Stomach smooth muscle (tissue), 2 donors: ENCODE data around the gene MBTPS1.

Experiments used
- H3K27ac ChIP-seq: one replicate; pipeline ENCODE4 v1.7.0; 2013; ENCODE audit warnings: mild to moderate bottlenecking, low read length, inconsistent platforms
- H3K27me3 ChIP-seq, 2 donors: one replicate each; pipeline ENCODE4 v1.7.0; 2013; ENCODE audit warnings: low read length in 2 of 2; ENCODE audit not compliant: insufficient read depth in 2 of 2, control insufficient read depth in 1 of 2
- H3K36me3 ChIP-seq, 2 donors: one replicate each; pipeline ENCODE4 v1.7.0; 2013; ENCODE audit warnings: low read length in 2 of 2; ENCODE audit not compliant: control insufficient read depth in 2 of 2, insufficient read depth in 2 of 2
- H3K4me1 ChIP-seq: one replicate; pipeline ENCODE4 v1.7.0; 2013; ENCODE audit warnings: low read length; ENCODE audit not compliant: control insufficient read depth, insufficient read depth
- H3K4me3 ChIP-seq, 2 donors: one replicate each; pipeline ENCODE4 v1.7.0; 2013; ENCODE audit warnings: low read length in 2 of 2
- H3K9ac ChIP-seq, 2 donors: one replicate each; pipeline ENCODE4 v1.7.0; 2013; ENCODE audit warnings: low read length in 2 of 2, mild to moderate bottlenecking in 1 of 2
- H3K9me3 ChIP-seq, 2 donors: one replicate each; pipeline ENCODE4 v1.7.0; 2013; ENCODE audit warnings: low read length in 2 of 2; ENCODE audit not compliant: control insufficient read depth in 2 of 2
- donor health status: healthy.
- donor health status: Pancreatic carcinoma.

The MBTPS1 gene

GRCh38 chr16:84144859-84145639, 28.3 kb upstream of the MBTPS1 start, which contains the start of the genes DNAAF1 and HSDL1:
Gene DNAAF1, plus strand, starts transcription at chr16:84145308. Its CDS starts 133 bp downstream, at chr16:84145441.
Gene HSDL1, minus strand, starts transcription at chr16:84145177. Its CDS starts 13,856 bp downstream, at chr16:84131321.
- Histone ChIP-seq H3K36me3 (no peaks in the 10 kb centered on the region), H3K4me3 (peak within 1 kb of the TSS; percentile 66 to 89), H3K9me3 (no peaks in the 10 kb centered on the region), H3K27ac (peak within 1 kb of the TSS; percentile 24), H3K9ac (peak within 1 kb of the TSS; percentile 52 to 71), H3K27me3 (no peaks in the 10 kb centered on the region), H3K4me1 (peaks cover 8% of the 10 kb centered on the region)

- H3K4me3 ChIP-seq, result peak overlapping the region; percentile 66 to 89
- H3K9me3 ChIP-seq, result no peaks in the 10 kb centered on the region
- H3K9ac ChIP-seq, result peak overlapping the region; percentile 52 to 71
- H3K27me3 ChIP-seq, result no peaks in the 10 kb centered on the region
- peaks cover 8% of the 10 kb centered on the region for H3K4me1 ChIP-seq
- H3K27ac ChIP-seq, result no peak overlapping the region
- no peaks in the 10 kb centered on the region for H3K36me3 ChIP-seq
Measured at GRCh38 chr16:84144209-84144858, 27.6 kb upstream of the MBTPS1 start.

- Histone ChIP-seq H3K9me3 (no peaks in the 10 kb centered on the region), H3K4me3 (peak overlapping the region; percentile 66 to 89), H3K27me3 (no peaks in the 10 kb centered on the region), H3K4me1 (peaks cover 8% of the 10 kb centered on the region), H3K27ac (no peak overlapping the region), H3K9ac (peak overlapping the region; percentile 52 to 71), H3K36me3 (no peaks in the 10 kb centered on the region)
Measured at GRCh38 chr16:84143784-84144199, 27.1 kb upstream of the MBTPS1 start.

- Histone ChIP-seq H3K36me3 (no peaks in the 10 kb centered on the region), H3K4me1 (peaks cover 8% of the 10 kb centered on the region), H3K9me3 (no peaks in the 10 kb centered on the region), H3K9ac (no peak overlapping the region), H3K27me3 (no peaks in the 10 kb centered on the region), H3K27ac (no peak overlapping the region), H3K4me3 (no peak overlapping the region)
Measured at GRCh38 chr16:84143081-84143480, 26.3 kb upstream of the MBTPS1 start.

- H3K36me3 ChIP-seq, result no peaks in the 10 kb centered on the region
- H3K4me3 ChIP-seq, result no peak overlapping the region
- H3K27ac ChIP-seq, result no peak overlapping the region
- no peaks in the 10 kb centered on the region for H3K9me3 ChIP-seq
- H3K4me1 ChIP-seq, result peaks cover 8% of the 10 kb centered on the region
- H3K27me3 ChIP-seq, result no peaks in the 10 kb centered on the region
- no peak overlapping the region for H3K9ac ChIP-seq
Measured at GRCh38 chr16:84141143-84141670, 24.5 kb upstream of the MBTPS1 start.

GRCh38 chr16:84139628-84140258, 23.0 kb upstream of the MBTPS1 start:
- Histone ChIP-seq H3K27ac (no peak overlapping the region), H3K4me1 (peaks cover 3% of the 10 kb centered on the region), H3K36me3 (no peaks in the 10 kb centered on the region), H3K9me3 (no peaks in the 10 kb centered on the region), H3K9ac (no peak overlapping the region), H3K4me3 (no peak overlapping the region), H3K27me3 (no peaks in the 10 kb centered on the region)

GRCh38 chr16:84138824-84139627, 22.3 kb upstream of the MBTPS1 start:
- no peak overlapping the region for H3K4me3 ChIP-seq
- no peak overlapping the region for H3K27ac ChIP-seq
- H3K4me1 ChIP-seq, result peaks cover under 1% of the 10 kb centered on the region
- H3K9ac ChIP-seq, result no peak overlapping the region
- H3K9me3 ChIP-seq, result no peaks in the 10 kb centered on the region
- no peaks in the 10 kb centered on the region for H3K27me3 ChIP-seq
- no peaks in the 10 kb centered on the region for H3K36me3 ChIP-seq

GRCh38 chr16:84138500-84138823, 21.7 kb upstream of the MBTPS1 start:
- Histone ChIP-seq H3K27me3 (no peaks in the 10 kb centered on the region), H3K9me3 (no peaks in the 10 kb centered on the region), H3K36me3 (no peaks in the 10 kb centered on the region), H3K9ac (no peak overlapping the region), H3K4me3 (no peak overlapping the region), H3K4me1 (no peaks in the 10 kb centered on the region), H3K27ac (no peak overlapping the region)

- no peaks in the 10 kb centered on the region for H3K36me3 ChIP-seq
- H3K4me1 ChIP-seq, result no peaks in the 10 kb centered on the region
Measured at GRCh38 chr16:84137769-84138357, 21.1 kb upstream of the MBTPS1 start.

GRCh38 chr16:84137287-84137686, 20.5 kb upstream of the MBTPS1 start:
- no peaks in the 10 kb centered on the region for H3K27me3 ChIP-seq
- H3K9me3 ChIP-seq, result no peaks in the 10 kb centered on the region
- no peaks in the 10 kb centered on the region for H3K4me1 ChIP-seq
- no peak overlapping the region for H3K4me3 ChIP-seq
- H3K36me3 ChIP-seq, result no peaks in the 10 kb centered on the region
- H3K9ac ChIP-seq, result no peak overlapping the region
- no peak overlapping the region for H3K27ac ChIP-seq

More at GRCh38 chr16:84137769-84138357, 21.1 kb upstream of the MBTPS1 start:
- Histone ChIP-seq H3K4me3 (no peak overlapping the region), H3K9me3 (no peaks in the 10 kb centered on the region), H3K9ac (no peak overlapping the region), H3K27ac (no peak overlapping the region), H3K27me3 (no peaks in the 10 kb centered on the region)
